ENCODE measurements around the gene NUP210L.

Gene NUP210L

DNA sequence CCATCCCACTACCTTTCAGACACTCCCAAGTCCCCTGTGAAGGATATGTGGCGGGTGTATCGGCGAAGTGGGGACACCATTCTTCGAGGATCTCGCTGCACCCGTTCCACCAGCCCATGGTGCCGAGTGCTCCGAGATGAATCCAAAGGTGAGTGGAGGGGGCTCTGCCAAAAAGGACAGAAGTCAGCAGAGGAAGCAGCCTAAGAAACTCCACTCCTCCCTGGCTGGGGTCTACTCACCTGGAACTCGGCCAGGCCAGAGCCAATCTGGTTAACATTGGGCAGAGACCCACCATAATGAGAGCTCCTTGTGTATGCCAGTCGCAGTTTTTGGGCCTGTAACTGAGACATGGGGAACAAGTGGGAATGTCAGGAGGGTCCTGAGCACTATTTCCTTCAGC lies 200.0 kb downstream of the NUP210L start:
- TF ChIP-seq KLF8 (tag by site-specific recombination; IDR thresholded peaks at IDR 0.05) (no peak), ZBTB48 (tag by site-specific recombination; IDR thresholded peaks at IDR 0.05) (no peak), ZNF571 (tag by site-specific recombination; IDR thresholded peaks at IDR 0.05) (no peak), ZNF157 (tag by site-specific recombination; IDR thresholded peaks at IDR 0.05) (no peak), ZEB2 (tag by site-specific recombination; IDR thresholded peaks at IDR 0.05) (no peak), GLI2 (tag by site-specific recombination; IDR thresholded peaks at IDR 0.05; ENCODE audit: borderline replicate concordance, low read depth) (no peak)
- TF ChIP-seq, protein P1, sequence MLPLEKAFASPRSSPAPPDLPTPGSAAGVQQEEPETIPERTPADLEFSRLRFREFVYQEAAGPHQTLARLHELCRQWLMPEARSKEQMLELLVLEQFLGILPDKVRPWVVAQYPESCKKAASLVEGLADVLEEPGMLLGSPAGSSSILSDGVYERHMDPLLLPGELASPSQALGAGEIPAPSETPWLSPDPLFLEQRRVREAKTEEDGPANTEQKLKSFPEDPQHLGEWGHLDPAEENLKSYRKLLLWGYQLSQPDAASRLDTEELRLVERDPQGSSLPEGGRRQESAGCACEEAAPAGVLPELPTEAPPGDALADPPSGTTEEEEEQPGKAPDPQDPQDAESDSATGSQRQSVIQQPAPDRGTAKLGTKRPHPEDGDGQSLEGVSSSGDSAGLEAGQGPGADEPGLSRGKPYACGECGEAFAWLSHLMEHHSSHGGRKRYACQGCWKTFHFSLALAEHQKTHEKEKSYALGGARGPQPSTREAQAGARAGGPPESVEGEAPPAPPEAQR (tag by site-specific recombination; IDR thresholded peaks at IDR 0.05), result no peak
- ChIA-PET CTCF (interaction anchor here (0.7 kb wide), 1 partner anchor 20 kb away, joined by 3 read pairs; no protein-coding TSS in a partner anchor), POLR2A (interaction anchor here (1.0 kb wide), 1 partner anchor 8 kb away, joined by 5 read pairs; the partner anchor contains the start of gene SLC39A1)
- Histone ChIP-seq H3K4me3 (ENCODE audit: low read depth, low read length) (no peak overlapping the region), H3K4me1 (ENCODE audit: control insufficient read depth, insufficient read depth, low read length) (peaks cover 8% of the 10 kb centered on the region; the same call in 1 of the 2 replicates), H3K9me3 (ENCODE audit: control insufficient read depth, insufficient read depth, low read depth, low read length) (no peaks in the 10 kb centered on the region), H3K27ac (ENCODE audit: extremely low read depth, low read depth, low read length) (no peak overlapping the region), H3K36me3 (ENCODE audit: control insufficient read depth in 2 of 2, insufficient read depth in 1 of 2, low read length in 2 of 2) (peaks cover 16 to 63% of the 10 kb centered on the region in 2 experiments; a peak in 2 of 3 replicates)

DNA sequence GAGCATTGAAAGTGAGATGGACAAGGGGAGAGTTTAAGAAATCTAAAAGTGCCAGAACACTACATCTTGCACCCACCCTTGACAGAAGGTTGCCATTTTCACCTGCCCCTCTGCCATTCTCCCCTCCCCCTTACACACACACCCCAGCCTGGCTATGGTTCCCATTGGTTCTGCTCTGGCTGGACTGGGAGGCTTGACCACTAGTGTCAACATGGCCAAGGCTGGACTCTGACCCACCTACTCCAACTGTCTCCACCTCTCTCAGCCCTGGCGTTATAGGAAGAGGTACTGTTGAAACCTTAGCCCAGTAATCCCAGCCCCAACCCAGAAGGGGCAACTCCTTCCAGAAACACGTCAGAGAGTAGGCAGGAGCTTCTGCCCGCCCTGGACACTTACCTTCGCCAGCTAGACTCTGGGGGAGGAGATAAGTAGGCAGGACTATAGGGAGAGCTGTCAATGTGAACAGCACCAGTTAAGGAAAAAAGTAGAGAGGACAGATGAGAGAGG lies 201.0 kb downstream of the NUP210L start:
- Histone ChIP-seq H3K4me3 (ENCODE audit: low read depth, low read length) (no peak overlapping the region), H3K27ac (ENCODE audit: extremely low read depth, low read depth, low read length) (no peak overlapping the region), H3K9me3 (ENCODE audit: control insufficient read depth, insufficient read depth, low read depth, low read length) (no peaks in the 10 kb centered on the region), H3K36me3 (ENCODE audit: control insufficient read depth in 2 of 2, insufficient read depth in 1 of 2, low read length in 2 of 2) (peaks cover 16 to 64% of the 10 kb centered on the region in 2 experiments; a peak in 2 of 3 replicates), H3K4me1 (ENCODE audit: control insufficient read depth, insufficient read depth, low read length) (peaks cover 8% of the 10 kb centered on the region; the same call in 1 of the 2 replicates)
- CTCF ChIA-PET, result interaction anchor here (0.8 to 1.5 kb wide), 2 partner anchors 132 to 157 kb away, joined by 3 to 6 read pairs; no protein-coding TSS in a partner anchor
- POLR2A ChIA-PET, result no interaction called here
- no peak for TF ChIP-seq ZNF302 (tag by site-specific recombination; IDR thresholded peaks at IDR 0.05; ENCODE audit: low read depth)
- no peak for TF ChIP-seq MEIS1 (CRISPR knock-in tag; IDR thresholded peaks at IDR 0.05; ENCODE audit: borderline replicate concordance)
- TF ChIP-seq, protein P2, sequence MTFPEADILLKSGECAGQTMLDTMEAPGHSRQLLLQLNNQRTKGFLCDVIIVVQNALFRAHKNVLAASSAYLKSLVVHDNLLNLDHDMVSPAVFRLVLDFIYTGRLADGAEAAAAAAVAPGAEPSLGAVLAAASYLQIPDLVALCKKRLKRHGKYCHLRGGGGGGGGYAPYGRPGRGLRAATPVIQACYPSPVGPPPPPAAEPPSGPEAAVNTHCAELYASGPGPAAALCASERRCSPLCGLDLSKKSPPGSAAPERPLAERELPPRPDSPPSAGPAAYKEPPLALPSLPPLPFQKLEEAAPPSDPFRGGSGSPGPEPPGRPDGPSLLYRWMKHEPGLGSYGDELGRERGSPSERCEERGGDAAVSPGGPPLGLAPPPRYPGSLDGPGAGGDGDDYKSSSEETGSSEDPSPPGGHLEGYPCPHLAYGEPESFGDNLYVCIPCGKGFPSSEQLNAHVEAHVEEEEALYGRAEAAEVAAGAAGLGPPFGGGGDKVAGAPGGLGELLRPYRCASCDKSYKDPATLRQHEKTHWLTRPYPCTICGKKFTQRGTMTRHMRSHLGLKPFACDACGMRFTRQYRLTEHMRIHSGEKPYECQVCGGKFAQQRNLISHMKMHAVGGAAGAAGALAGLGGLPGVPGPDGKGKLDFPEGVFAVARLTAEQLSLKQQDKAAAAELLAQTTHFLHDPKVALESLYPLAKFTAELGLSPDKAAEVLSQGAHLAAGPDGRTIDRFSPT (tag by site-specific recombination; IDR thresholded peaks at IDR 0.05), result no peak
- TF ChIP-seq, protein P3, sequence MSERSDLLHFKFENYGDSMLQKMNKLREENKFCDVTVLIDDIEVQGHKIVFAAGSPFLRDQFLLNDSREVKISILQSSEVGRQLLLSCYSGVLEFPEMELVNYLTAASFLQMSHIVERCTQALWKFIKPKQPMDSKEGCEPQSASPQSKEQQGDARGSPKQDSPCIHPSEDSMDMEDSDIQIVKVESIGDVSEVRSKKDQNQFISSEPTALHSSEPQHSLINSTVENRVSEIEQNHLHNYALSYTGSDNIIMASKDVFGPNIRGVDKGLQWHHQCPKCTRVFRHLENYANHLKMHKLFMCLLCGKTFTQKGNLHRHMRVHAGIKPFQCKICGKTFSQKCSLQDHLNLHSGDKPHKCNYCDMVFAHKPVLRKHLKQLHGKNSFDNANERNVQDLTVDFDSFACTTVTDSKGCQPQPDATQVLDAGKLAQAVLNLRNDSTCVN (tag by site-specific recombination; optimal IDR thresholded peaks at IDR 0.05), result no peak
- TF ChIP-seq, protein P4, sequence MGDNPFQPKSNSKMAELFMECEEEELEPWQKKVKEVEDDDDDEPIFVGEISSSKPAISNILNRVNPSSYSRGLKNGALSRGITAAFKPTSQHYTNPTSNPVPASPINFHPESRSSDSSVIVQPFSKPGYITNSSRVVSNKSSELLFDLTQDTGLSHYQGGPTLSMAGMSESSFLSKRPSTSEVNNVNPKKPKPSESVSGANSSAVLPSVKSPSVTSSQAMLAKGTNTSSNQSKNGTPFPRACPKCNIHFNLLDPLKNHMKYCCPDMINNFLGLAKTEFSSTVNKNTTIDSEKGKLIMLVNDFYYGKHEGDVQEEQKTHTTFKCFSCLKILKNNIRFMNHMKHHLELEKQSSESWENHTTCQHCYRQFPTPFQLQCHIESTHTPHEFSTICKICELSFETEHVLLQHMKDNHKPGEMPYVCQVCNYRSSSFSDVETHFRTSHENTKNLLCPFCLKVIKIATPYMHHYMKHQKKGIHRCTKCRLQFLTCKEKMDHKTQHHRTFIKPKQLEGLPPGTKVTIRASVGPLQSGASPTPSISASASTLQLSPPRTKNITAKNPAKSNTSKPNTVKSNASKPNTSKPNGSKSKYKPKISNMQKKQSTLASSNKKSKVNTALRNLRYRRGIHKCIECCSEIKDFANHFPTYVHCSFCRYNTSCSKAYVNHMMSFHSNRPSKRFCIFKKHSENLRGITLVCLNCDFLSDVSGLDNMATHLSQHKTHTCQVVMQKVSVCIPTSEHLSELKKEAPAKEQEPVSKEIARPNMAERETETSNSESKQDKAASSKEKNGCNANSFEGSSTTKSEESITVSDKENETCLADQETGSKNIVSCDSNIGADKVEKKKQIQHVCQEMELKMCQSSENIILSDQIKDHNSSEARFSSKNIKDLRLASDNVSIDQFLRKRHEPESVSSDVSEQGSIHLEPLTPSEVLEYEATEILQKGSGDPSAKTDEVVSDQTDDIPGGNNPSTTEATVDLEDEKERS (tag by site-specific recombination; IDR thresholded peaks at IDR 0.05), result no peak
- no peak for TF ChIP-seq ZBTB7A (tag by site-specific recombination; IDR thresholded peaks at IDR 0.05; ENCODE audit: low read depth)
